Trophoblast cell (in vitro differentiated cells and primary cell): ENCODE data around the gene EXOC3L4.

Experiments used
- DNase-seq, 2 donors: peaks; one replicate each; pipeline ENCODE4 v3.0.0-alpha.2; 2016
- H2AFZ ChIP-seq: 2 replicates; pipeline ENCODE4 v1.6.1; 2013; ENCODE audit warnings: low read length, moderate library complexity, mild to moderate bottlenecking; ENCODE audit not compliant: insufficient read depth, poor library complexity
- H2AK5ac ChIP-seq: 2 replicates; pipeline ENCODE4 v1.6.1; 2013; ENCODE audit warnings: mild to moderate bottlenecking, low read length
- H2BK120ac ChIP-seq: 2 replicates; pipeline ENCODE4 v1.6.1; 2013; ENCODE audit warnings: low read length, mild to moderate bottlenecking, moderate library complexity; ENCODE audit not compliant: insufficient read depth, poor library complexity
- H2BK12ac ChIP-seq: 2 replicates; pipeline ENCODE4 v1.6.1; 2013; ENCODE audit warnings: mild to moderate bottlenecking, low read length, moderate library complexity
- H2BK5ac ChIP-seq: 2 replicates; pipeline ENCODE4 v1.6.1; 2013; ENCODE audit warnings: low read length, low read depth, moderate library complexity, mild to moderate bottlenecking; ENCODE audit not compliant: poor library complexity
- H3K14ac ChIP-seq: 2 replicates; pipeline ENCODE4 v1.6.1; 2013; ENCODE audit warnings: mild to moderate bottlenecking, low read length
- H3K18ac ChIP-seq: 2 replicates; pipeline ENCODE4 v1.6.1; 2013; ENCODE audit warnings: mild to moderate bottlenecking, low read length
- H3K23ac ChIP-seq: 2 replicates; pipeline ENCODE4 v1.6.1; 2013; ENCODE audit warnings: low read length
- H3K27ac ChIP-seq: 2 replicates; pipeline ENCODE4 v1.5.1; 2013; ENCODE audit warnings: low read depth, mild to moderate bottlenecking, inconsistent platforms, low read length, moderate library complexity
- H3K27me3 ChIP-seq: 2 replicates; pipeline ENCODE4 v1.6.1; 2013; ENCODE audit warnings: inconsistent platforms, mild to moderate bottlenecking, low read length, moderate library complexity; ENCODE audit not compliant: insufficient read depth
- H3K36me3 ChIP-seq, 2 experiments: 1 replicate in 1 of 2; 2 replicates in 1 of 2; pipeline ENCODE4 v1.6.1; 2013; ENCODE audit warnings: low read length in 2 of 2, mild to moderate bottlenecking in 2 of 2, moderate library complexity in 1 of 2; ENCODE audit not compliant: insufficient read depth in 2 of 2, control insufficient read depth in 1 of 2
- H3K4ac ChIP-seq: 2 replicates; pipeline ENCODE4 v1.6.1; 2013; ENCODE audit warnings: low read depth, mild to moderate bottlenecking, low read length, moderate library complexity
- H3K4me1 ChIP-seq, 2 experiments: 1 replicate in 1 of 2; 2 replicates in 1 of 2; pipeline ENCODE4 v1.6.1; 2013; ENCODE audit warnings: low read length in 2 of 2, mild to moderate bottlenecking in 2 of 2, moderate library complexity in 1 of 2; ENCODE audit not compliant: insufficient read depth in 2 of 2, control insufficient read depth in 1 of 2
- H3K4me2 ChIP-seq: 2 replicates; pipeline ENCODE4 v1.6.1; 2013; ENCODE audit warnings: inconsistent platforms, mild to moderate bottlenecking, low read length, moderate library complexity
- H3K4me3 ChIP-seq: 2 replicates; pipeline ENCODE4 v1.5.1; 2013; ENCODE audit warnings: mild to moderate bottlenecking, low read depth, low read length, inconsistent platforms
- H3K79me1 ChIP-seq: one replicate; pipeline ENCODE4 v1.6.1; 2013; ENCODE audit warnings: low read length
- H3K79me2 ChIP-seq: 2 replicates; pipeline ENCODE4 v1.6.1; 2013; ENCODE audit warnings: low read length, mild to moderate bottlenecking; ENCODE audit not compliant: control insufficient read depth, insufficient read depth, poor library complexity
- H3K9ac ChIP-seq: 2 replicates; pipeline ENCODE4 v1.6.1; 2013; ENCODE audit warnings: mild to moderate bottlenecking, low read length
- H3K9me3 ChIP-seq: 2 replicates; pipeline ENCODE4 v1.6.1; 2013; ENCODE audit warnings: low read depth, mild to moderate bottlenecking, control low read depth, inconsistent platforms, low read length; ENCODE audit not compliant: insufficient read depth
- H4K12ac ChIP-seq: 2 replicates; pipeline ENCODE4 v1.6.1; 2013; ENCODE audit warnings: low read depth, mild to moderate bottlenecking, low read length, moderate library complexity
- H4K8ac ChIP-seq: 2 replicates; pipeline ENCODE4 v1.6.1; 2013; ENCODE audit warnings: low read depth, mild to moderate bottlenecking, low read length, moderate library complexity
- H4K91ac ChIP-seq: one replicate; pipeline ENCODE4 v1.6.1; 2013; ENCODE audit warnings: low read depth, mild to moderate bottlenecking, low read length, moderate library complexity
- WGBS: extraction: QIAGEN DNeasy Blood & Tissue Kit; methylation state at CpG from one replicate; pipeline ENCODE4 v1.1.7; 2013; ENCODE audit warnings: missing lambda C conversion rate; ENCODE audit not compliant: insufficient read length, insufficient coverage; ENCODE audit errors: extremely low coverage; 5-methylcytosine and 5-hydroxymethylcytosine counted together

The EXOC3L4 gene

GRCh38 chr14:103121121-103121845 lies 26.8 kb downstream of the EXOC3L4 start:
- no CpG with 5 or more reads among the region's 18 CpGs for WGBS
- H3K4me2 ChIP-seq, result no peak overlapping the region
- no peak overlapping the region for H3K23ac ChIP-seq

GRCh38 chr14:103121846-103122584 lies 27.5 kb downstream of the EXOC3L4 start:
- Histone ChIP-seq H4K91ac (no peak overlapping the region), H3K14ac (no peak overlapping the region), H3K4ac (no peak overlapping the region), H3K36me3 (no peaks in the 10 kb centered on the region), H3K27me3 (peaks cover 15% of the 10 kb centered on the region), H2AK5ac (no peak overlapping the region), H4K12ac (no peak overlapping the region), H3K79me2 (no peaks in the 10 kb centered on the region), H3K4me3 (no peak overlapping the region), H3K9me3 (no peaks in the 10 kb centered on the region), H4K8ac (no peak overlapping the region), H3K4me2 (no peak overlapping the region), H2AFZ (no peak overlapping the region), H3K4me1 (peaks cover 12 to 22% of the 10 kb centered on the region in 2 experiments), H3K9ac (no peak overlapping the region), H2BK120ac (no peak overlapping the region), H3K18ac (no peak overlapping the region), H2BK12ac (no peak overlapping the region), H3K79me1 (peaks cover 5% of the 10 kb centered on the region), H3K27ac (no peak overlapping the region), H2BK5ac (no peak overlapping the region), H3K23ac (no peak overlapping the region)
- peak in 1 of 2 donors; percentile 41 for DNase-seq
- WGBS, result no CpG with 5 or more reads among the region's 23 CpGs

More at GRCh38 chr14:103121121-103121845, 26.8 kb downstream of the EXOC3L4 start:
- Histone ChIP-seq H3K9ac (no peak overlapping the region), H3K18ac (no peak overlapping the region), H2BK120ac (no peak overlapping the region), H2AK5ac (no peak overlapping the region), H3K14ac (no peak overlapping the region), H3K27me3 (peaks cover 15% of the 10 kb centered on the region), H4K12ac (no peak overlapping the region), H3K9me3 (no peaks in the 10 kb centered on the region), H3K27ac (no peak overlapping the region), H2AFZ (no peak overlapping the region), H3K79me2 (no peaks in the 10 kb centered on the region), H3K4ac (no peak overlapping the region), H3K4me1 (peaks cover 12 to 19% of the 10 kb centered on the region in 2 experiments), H3K36me3 (no peaks in the 10 kb centered on the region), H2BK12ac (no peak overlapping the region), H4K8ac (no peak overlapping the region), H3K4me3 (peak overlapping the region; percentile 8), H4K91ac (no peak overlapping the region), H3K79me1 (peaks cover 5% of the 10 kb centered on the region), H2BK5ac (no peak overlapping the region)
- peak in 1 of 2 donors; percentile 35 for DNase-seq

- peaks cover 5% of the 10 kb centered on the region for H3K79me1 ChIP-seq
- H3K9me3 ChIP-seq, result no peaks in the 10 kb centered on the region
- H3K4me2 ChIP-seq, result peak overlapping the region; percentile 49
- peaks cover 15% of the 10 kb centered on the region for H3K27me3 ChIP-seq
- H3K4ac ChIP-seq, result no peak overlapping the region
- no peaks in the 10 kb centered on the region for H3K79me2 ChIP-seq
- WGBS, result no CpG with 5 or more reads among the region's 15 CpGs
- H2BK12ac ChIP-seq, result no peak overlapping the region
- H3K18ac ChIP-seq, result no peak overlapping the region
- no peak overlapping the region for H3K14ac ChIP-seq
- H2AK5ac ChIP-seq, result peak overlapping the region; percentile 36
- no peak overlapping the region for H3K27ac ChIP-seq
- no peak overlapping the region for H2BK120ac ChIP-seq
- H3K9ac ChIP-seq, result no peak overlapping the region
- H3K23ac ChIP-seq, result no peak overlapping the region
- H4K12ac ChIP-seq, result no peak overlapping the region
- H2AFZ ChIP-seq, result no peak overlapping the region
- H3K4me1 ChIP-seq, result peaks cover 15 to 27% of the 10 kb centered on the region in 2 experiments
- H4K8ac ChIP-seq, result peak overlapping the region; percentile 10
- H3K36me3 ChIP-seq, result no peaks in the 10 kb centered on the region
- DNase-seq, result peak in 1 of 2 donors; percentile 27
- H3K4me3 ChIP-seq, result no peak overlapping the region
- H2BK5ac ChIP-seq, result no peak overlapping the region
- no peak overlapping the region for H4K91ac ChIP-seq
These were observed 28.0 kb downstream of the EXOC3L4 start for GRCh38 chr14:103122585-103122946.

GRCh38 chr14:103122947-103123633 lies 28.6 kb downstream of the EXOC3L4 start, which contains the start of gene TNFAIP2:
Gene TNFAIP2 (plus strand): TSS chr14:103123461. CDS start chr14:103126458, 2,997 bp downstream.
- H4K91ac ChIP-seq, result peak within 1 kb of the TSS; percentile 27
- H3K27ac ChIP-seq, result no peak within 1 kb of the TSS
- H3K9me3 ChIP-seq, result no peaks in the 10 kb centered on the region
- H3K4me2 ChIP-seq, result peak within 1 kb of the TSS; percentile 49
- no CpG with 5 or more reads among the region's 74 CpGs for WGBS
- peak; percentile 61 to 84 for DNase-seq
- peaks cover 15 to 27% of the 10 kb centered on the region in 2 experiments for H3K4me1 ChIP-seq
- H2BK120ac ChIP-seq, result no peak within 1 kb of the TSS
- H3K18ac ChIP-seq, result peak within 1 kb of the TSS; percentile 48
- peaks cover 15% of the 10 kb centered on the region for H3K27me3 ChIP-seq
- H3K79me1 ChIP-seq, result peaks cover 5% of the 10 kb centered on the region
- H3K4me3 ChIP-seq, result peak within 1 kb of the TSS; percentile 46
- no peak within 1 kb of the TSS for H3K14ac ChIP-seq
- no peak within 1 kb of the TSS for H2BK5ac ChIP-seq
- no peak within 1 kb of the TSS for H3K23ac ChIP-seq
- no peak within 1 kb of the TSS for H2AFZ ChIP-seq
- no peak within 1 kb of the TSS for H3K4ac ChIP-seq
- H3K9ac ChIP-seq, result no peak within 1 kb of the TSS
- H4K8ac ChIP-seq, result peak within 1 kb of the TSS; percentile 34
- peak within 1 kb of the TSS; percentile 36 for H2AK5ac ChIP-seq
- H2BK12ac ChIP-seq, result no peak within 1 kb of the TSS
- no peaks in the 10 kb centered on the region for H3K79me2 ChIP-seq
- no peak within 1 kb of the TSS for H4K12ac ChIP-seq
- no peaks in the 10 kb centered on the region for H3K36me3 ChIP-seq
